CD4-positive, alpha-beta T cell treated with Interleukin-6 at 100 ng/mL for 8 hours (primary cell): ENCODE results near the gene AKR1C8.

Experiments used
- DNase-seq: peaks from one replicate; pipeline ENCODE4 v3.0.0-alpha.2; 2020; ENCODE audit warnings: mixed read lengths, low spot score

Gene AKR1C8

GRCh38 chr10:5108658-5109416 lies 76.1 kb downstream of the AKR1C8 start:
- DNase-seq, result no peak

- DNase-seq, result no peak
Observed at GRCh38 chr10:5107860-5108526, 77.0 kb downstream of the AKR1C8 start.

GRCh38 chr10:5106553-5106952 lies 78.4 kb downstream of the AKR1C8 start:
- DNase-seq, result no peak

DNA sequence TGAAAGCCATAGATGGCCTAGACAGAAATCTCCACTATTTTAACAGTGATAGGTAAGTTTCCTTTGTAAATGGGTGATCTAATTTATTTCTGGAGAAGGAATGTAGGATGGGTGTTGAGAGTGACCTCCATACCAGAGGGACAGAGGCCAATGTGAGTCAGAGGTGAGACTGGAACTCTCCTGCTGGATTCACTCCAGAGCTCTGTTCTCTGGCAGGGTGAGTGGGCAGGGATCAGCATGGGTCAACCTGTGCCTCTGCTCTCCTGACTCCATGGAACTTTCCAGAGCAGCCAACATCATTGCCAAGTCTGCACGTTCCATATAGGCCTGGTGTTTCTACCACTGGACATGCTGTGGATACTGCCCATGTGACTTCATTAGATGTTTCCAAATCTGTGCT lies 79.3 kb downstream of the AKR1C8 start:
- no peak for DNase-seq
